GM12865 (cell line): ENCODE results near the gene PRLH.
A peak's percentile ranks its signal among the peaks of the same experiment; 100 is the strongest.

ENCODE experiments used
- DNase-seq: peaks from one replicate; pipeline ENCODE4 v3.0.0; 2010; ENCODE audit warnings: low read depth
- H3K4me3 ChIP-seq: 2 replicates; pipeline ENCODE4 v1.5.1; 2011; ENCODE audit warnings: mild to moderate bottlenecking, low read depth, low read length, control low read depth
- TF ChIP-seq, protein P1 (sequence below): IDR thresholded peaks from 2 replicates; pipeline ENCODE4 v1.5.1; 2011; ENCODE audit warnings: low read length, control low read depth, low read depth, inconsistent platforms; ENCODE audit not compliant: insufficient read depth; ENCODE audit errors: missing control alignments

Gene PRLH

DNA sequence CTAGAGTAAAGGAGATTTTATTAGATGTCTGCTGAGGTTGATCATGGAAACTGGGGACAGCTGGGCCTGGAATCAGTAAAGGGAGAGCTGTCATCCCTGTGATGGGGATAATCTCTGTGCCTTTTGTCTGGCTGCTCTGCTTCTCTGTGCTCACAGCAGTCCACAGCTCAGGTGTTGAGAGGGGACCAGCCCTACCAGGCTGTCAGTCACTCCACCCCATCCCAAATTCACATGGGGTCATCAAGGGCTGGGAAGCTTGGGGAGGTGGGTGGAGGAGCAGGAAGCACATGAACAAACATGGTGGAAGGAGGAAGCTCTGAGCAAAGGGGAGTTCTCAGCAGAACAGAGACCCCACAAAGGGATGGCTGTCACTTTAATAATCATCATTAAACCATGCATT lies 47.3 kb downstream of the PRLH start:
- H3K4me3 ChIP-seq, result no peak overlapping the region
- TF ChIP-seq, protein P1, sequence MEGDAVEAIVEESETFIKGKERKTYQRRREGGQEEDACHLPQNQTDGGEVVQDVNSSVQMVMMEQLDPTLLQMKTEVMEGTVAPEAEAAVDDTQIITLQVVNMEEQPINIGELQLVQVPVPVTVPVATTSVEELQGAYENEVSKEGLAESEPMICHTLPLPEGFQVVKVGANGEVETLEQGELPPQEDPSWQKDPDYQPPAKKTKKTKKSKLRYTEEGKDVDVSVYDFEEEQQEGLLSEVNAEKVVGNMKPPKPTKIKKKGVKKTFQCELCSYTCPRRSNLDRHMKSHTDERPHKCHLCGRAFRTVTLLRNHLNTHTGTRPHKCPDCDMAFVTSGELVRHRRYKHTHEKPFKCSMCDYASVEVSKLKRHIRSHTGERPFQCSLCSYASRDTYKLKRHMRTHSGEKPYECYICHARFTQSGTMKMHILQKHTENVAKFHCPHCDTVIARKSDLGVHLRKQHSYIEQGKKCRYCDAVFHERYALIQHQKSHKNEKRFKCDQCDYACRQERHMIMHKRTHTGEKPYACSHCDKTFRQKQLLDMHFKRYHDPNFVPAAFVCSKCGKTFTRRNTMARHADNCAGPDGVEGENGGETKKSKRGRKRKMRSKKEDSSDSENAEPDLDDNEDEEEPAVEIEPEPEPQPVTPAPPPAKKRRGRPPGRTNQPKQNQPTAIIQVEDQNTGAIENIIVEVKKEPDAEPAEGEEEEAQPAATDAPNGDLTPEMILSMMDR, result no peak
- no peak for DNase-seq

GRCh38 chr2:237614151-237614720 lies 47.9 kb downstream of the PRLH start:
- no peak overlapping the region for H3K4me3 ChIP-seq
- DNase-seq, result no peak
- TF ChIP-seq, protein P1, result peak; percentile 5

- TF ChIP-seq, protein P1, result no peak
- H3K4me3 ChIP-seq, result no peak overlapping the region
- DNase-seq, result no peak
Observed at GRCh38 chr2:237615631-237616249, 49.4 kb downstream of the PRLH start.

GRCh38 chr2:237616373-237616733 lies 50.0 kb downstream of the PRLH start:
- DNase-seq, result no peak
- TF ChIP-seq, protein P1, result no peak
- no peak overlapping the region for H3K4me3 ChIP-seq
